Measurements from ENCODE around the gene RTP3.
"Not testable (repeated sequence)": the region's sequence is repeated elsewhere in the genome, so short reads cannot be mapped to it uniquely, and the experiment has no call there.

The RTP3 gene

GRCh38 chr3:46491089-46492070, 6.4 kb upstream of the RTP3 start:
- no peak for DNase-seq (ENCODE audit: low read depth)

DNA sequence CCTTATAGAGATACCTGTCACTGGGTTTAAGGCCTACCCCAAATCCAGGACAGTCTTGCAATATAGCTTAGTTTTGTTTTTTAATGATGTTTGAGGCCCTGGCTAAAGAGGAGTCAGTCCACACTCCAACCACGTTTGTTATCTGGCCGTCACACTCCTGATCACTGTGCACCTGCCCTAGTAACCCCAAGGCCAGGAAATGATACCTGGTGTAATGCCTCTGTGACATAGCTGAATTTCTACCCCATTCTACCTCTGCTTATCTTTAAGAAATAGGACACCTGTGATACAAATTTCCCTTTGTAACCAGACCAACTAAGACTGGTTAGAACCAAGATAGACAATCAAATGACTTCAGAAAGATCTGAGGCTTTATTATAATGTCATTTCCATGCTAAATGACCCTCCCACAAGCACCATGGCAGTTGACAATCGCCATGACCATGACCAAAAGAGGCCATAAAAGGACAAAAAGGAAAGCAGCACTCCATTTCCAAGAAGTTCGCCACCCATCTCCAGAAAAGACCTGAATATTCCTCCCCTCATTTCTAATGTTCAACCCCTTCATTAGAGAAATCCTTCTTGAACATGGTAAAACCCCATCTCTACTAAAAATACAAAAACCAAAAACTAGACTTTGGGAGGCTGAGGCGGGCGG, 4.8 kb upstream of the RTP3 start:
- no peak for DNase-seq (ENCODE audit: low read depth)

DNA sequence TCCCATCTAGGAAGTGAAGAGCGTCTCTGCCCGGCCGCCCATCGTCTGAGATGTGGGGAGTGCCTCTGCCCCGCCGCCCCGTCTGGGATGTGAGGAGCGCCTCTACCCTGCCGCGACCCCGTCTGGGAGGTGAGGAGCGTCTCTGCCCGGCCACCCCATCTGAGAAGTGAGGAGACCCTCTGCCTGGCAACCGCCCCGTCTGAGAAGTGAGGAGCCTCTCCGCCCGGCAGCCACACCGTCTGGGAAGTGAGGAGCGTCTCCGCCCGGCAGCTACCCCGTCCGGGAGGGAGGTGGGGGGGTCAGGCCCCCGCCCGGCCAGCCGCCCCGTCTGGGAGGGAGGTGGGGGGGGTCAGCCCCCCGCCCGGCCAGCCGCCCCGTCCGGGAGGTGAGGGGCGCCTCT, 3.3 kb upstream of the RTP3 start:
- not testable (repeated sequence) for DNase-seq (ENCODE audit: low read depth)

DNA sequence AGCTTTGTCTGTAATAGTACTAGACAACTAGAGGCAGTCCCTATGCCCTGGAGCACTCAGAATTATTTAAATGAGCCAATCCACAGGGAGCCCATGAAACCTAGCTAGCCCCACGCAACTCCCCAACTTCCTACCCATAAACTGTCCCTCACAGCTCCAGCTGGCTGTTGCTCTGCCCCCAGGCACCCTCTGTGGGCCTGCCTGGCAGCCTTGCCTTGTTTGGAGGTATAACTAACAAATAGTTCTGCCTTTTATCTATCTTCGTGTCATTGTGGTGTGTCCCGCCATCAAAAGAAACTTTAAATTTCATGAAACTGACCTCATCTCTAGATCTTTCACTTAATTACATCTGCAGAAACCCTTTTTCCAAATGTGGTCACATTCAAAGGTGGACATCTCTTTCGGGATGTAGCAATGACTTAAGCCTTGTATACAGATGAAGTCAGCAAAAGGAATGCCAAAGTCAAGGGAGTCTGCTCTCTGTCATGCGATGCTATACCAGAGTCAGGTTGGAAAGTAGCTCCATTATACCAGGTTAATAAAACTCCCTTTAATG, 1.8 kb upstream of the RTP3 start:
- no peak for DNase-seq (ENCODE audit: low read depth)

GRCh38 chr3:46496746-46497555, 825 bp upstream of the RTP3 start:
- DNase-seq (ENCODE audit: low read depth): peak; percentile 4

- no peak for DNase-seq (ENCODE audit: low read depth)
Measured at GRCh38 chr3:46498916-46499519, 1.2 kb downstream of the RTP3 start.

GRCh38 chr3:46500656-46501635, 3.2 kb downstream of the RTP3 start:
- DNase-seq (ENCODE audit: low read depth): no peak

GRCh38 chr3:46501702-46502101, 3.9 kb downstream of the RTP3 start:
- DNase-seq (ENCODE audit: low read depth): no peak

GRCh38 chr3:46503200-46503874, 5.6 kb downstream of the RTP3 start:
- no peak for DNase-seq (ENCODE audit: low read depth)

DNA sequence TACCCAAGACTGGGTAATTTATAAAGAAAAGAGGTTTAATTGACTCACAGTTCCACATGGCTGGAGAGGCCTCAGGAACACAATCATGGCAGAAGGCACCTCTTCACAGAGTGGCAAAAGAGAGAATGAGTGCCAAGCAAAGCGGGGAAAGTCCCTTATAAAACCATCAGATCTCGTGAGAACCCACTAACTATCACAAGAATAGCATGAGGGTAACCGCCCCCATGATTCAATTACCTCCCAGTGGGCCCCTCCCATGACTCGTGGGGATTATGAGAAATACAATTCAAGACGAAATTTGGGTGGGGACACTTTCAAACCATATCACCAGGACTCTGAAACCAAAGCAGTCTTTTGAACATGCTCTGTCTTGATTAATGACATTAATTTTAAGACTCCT, 7.0 kb downstream of the RTP3 start:
- DNase-seq (ENCODE audit: low read depth): no peak

GRCh38 chr3:46505953-46506352, 8.2 kb downstream of the RTP3 start:
- DNase-seq (ENCODE audit: low read depth): no peak

GRCh38 chr3:46506526-46506925, 8.8 kb downstream of the RTP3 start:
- no peak for DNase-seq (ENCODE audit: low read depth)

- DNase-seq (ENCODE audit: low read depth): no peak
Measured at GRCh38 chr3:46508850-46509591, 11.2 kb downstream of the RTP3 start.

GRCh38 chr3:46509661-46510187, 11.9 kb downstream of the RTP3 start:
- DNase-seq (ENCODE audit: low read depth): no peak

DNA sequence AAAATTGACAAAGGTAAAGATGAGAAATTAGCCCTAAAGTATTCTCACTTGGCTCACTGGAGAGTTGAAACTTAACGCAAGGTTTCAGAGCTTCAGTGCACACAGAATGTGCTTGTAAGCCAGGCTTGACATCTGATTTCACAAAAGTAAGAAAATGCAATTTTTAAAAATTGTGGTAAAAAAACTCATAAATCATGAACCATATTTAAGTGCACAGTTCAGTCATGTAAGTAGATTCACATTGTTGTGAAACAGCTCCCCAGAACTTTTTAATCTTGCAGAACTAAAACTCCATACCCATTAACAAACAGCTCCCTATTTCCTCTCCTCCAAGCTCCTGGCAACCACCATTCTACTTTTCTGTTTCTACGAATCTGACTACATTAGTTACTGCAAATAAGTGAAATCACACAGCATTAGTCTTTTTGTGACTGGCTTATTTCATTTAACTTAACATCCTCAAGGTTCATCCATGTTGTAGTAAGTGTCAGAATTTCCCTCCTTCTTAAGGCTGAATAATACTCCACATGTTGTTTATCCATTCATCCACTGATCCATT, 14.5 kb downstream of the RTP3 start:
- no peak for DNase-seq (ENCODE audit: low read depth)

DNA sequence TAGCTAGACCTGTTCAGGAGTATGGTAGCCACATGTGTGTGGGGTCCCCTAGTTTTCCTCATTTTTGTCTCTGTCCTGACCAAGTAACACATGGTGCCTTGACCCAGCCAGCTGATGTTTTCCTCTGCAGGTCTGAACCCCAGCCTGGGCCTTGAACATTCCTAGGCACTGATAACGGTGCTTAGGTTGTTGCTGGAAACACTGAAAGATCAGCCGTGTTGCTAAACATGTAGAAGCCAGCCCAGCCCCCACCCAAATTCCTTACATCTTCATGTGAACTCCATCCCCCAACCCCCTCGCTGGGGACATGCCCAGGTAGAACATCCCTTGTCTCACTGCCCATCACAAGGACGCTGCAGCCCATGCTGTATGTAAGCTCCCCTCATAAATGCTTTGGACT, 18.7 kb downstream of the RTP3 start:
- no peak for DNase-seq (ENCODE audit: low read depth)

DNA sequence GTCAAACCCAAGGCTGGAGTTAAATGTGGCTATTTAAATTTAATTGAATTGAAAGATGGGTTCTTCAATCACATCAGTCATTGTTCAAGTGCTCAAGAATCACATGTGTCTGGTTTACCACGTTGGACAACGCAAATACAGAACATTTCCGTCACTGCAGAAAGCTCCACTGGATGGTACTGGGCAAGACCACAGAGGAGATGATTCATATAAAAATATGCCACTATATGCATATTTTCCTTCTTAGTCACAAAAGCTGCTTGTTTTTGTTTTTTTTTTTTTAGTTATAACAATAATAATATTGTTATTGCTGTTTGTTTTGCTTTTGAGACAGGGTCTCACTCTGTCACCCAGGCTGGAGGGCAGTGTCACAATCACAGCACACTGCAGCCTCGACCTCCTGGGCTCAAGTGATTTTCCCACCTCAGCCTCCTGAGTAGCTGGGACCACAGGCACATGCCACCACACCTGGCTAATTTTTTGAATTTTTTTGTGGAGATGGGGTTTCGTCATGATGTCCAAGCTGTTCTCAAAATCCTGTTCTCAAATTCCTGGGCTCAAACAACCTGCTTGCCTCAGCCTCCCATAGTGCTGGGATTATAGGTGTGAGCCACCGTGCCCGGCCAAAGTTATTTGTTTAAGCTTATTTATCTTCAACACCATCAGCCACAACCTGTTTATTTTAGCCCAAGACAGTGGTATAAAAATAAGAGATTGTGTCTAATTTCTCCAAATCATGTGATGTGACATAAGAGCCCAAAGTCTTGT, 19.4 kb downstream of the RTP3 start:
- DNase-seq (ENCODE audit: low read depth): no peak

DNA sequence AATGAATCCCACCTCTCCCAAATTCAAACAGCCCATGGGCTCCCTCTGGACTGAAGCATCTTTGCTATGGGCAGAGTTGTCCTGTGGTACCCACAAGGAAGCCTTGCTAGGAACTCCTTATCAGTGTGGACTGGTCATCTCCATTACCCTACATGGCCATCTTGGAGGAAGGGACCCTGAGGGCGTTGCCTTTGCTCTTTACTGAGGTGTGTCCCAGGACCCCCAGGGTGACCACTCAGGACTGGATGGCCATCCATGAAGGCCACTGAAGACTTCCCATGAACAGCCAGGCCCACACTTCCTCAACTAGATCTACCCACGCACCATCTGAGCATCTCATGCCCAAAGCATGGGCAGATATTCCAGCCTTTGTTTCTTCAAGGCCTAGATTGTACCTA, 20.0 kb downstream of the RTP3 start:
- DNase-seq (ENCODE audit: low read depth): no peak
